Tibial nerve (tissue), 4 donors: ENCODE measurements around the gene NOL4L. TPM values are rescaled to one million over a fixed set of nuclear protein-coding genes. Genes with fewer than 3 reads are reported as not detected.
"Not testable (repeated sequence)": the region's sequence is repeated elsewhere in the genome, so short reads cannot be mapped to it uniquely, and the experiment has no call there.

Source experiments
- DNase-seq, 2 donors: peaks; one replicate each; pipeline ENCODE4 v3.0.0-alpha.2; 2019; ENCODE audit warnings: low spot score in 2 of 2
- H3K27ac ChIP-seq, 4 donors: fragments of 200-600 bp; sonication (generic) in 3 of 4; one replicate each; pipeline ENCODE4 v1.5.1; 2017 to 2019; ENCODE audit warnings: mild to moderate bottlenecking in 1 of 4
- H3K27me3 ChIP-seq, 2 donors: fragments of 200-600 bp; sonication (generic) in 1 of 2; one replicate each; pipeline versions ENCODE4 v1.5.1 to v1.6.0; 2017 to 2019
- H3K36me3 ChIP-seq, 3 donors: fragments of 200-600 bp; sonication (generic); one replicate each; pipeline ENCODE4 v1.5.1; 2018 to 2019
- H3K4me1 ChIP-seq, 4 donors: fragments of 200-600 bp; sonication (generic) in 3 of 4; one replicate each; pipeline ENCODE4 v1.5.1; 2017 to 2019
- H3K4me3 ChIP-seq, 4 donors: fragments of 200-600 bp; sonication (generic) in 3 of 4; one replicate each; pipeline ENCODE4 v1.5.1; 2017 to 2019; ENCODE audit warnings: mild to moderate bottlenecking in 1 of 4, moderate library complexity in 1 of 4
- H3K9me3 ChIP-seq, 4 donors: fragments of 200-600 bp; sonication (generic) in 3 of 4; one replicate each; pipeline ENCODE4 v1.5.1; 2017 to 2019
- CTCF ChIP-seq, 5 experiments: fragments of 200-600 bp in 3 of 5; fragments of 450-650 bp in 2 of 5; sonication (generic) in 3 of 5; IDR thresholded peaks; one replicate each; pipeline ENCODE4 v1.5.1; 2016 to 2019; ENCODE audit warnings: antibody characterized with exemption in 5 of 5, mild to moderate bottlenecking in 3 of 5, moderate library complexity in 2 of 5
- EP300 ChIP-seq, 2 donors: sonication (generic); formaldehyde crosslinking; IDR thresholded peaks; one replicate each; pipeline ENCODE4 v1.6.1; 2017; ENCODE audit warnings: antibody characterized with exemption in 2 of 2, mild to moderate bottlenecking in 1 of 2
- POLR2A ChIP-seq, 2 donors: fragments of 450-650 bp; IDR thresholded peaks; one replicate each; pipeline ENCODE4 v1.6.1; 2017; ENCODE audit warnings: antibody characterized with exemption in 2 of 2, mild to moderate bottlenecking in 2 of 2, moderate library complexity in 2 of 2
- WGBS, 2 donors: methylation state at CpG; one replicate each; pipeline ENCODE4 v1.1.5; 2018; 5-methylcytosine and 5-hydroxymethylcytosine counted together
- total RNA-seq, 4 donors: library from RNA; depleted of rRNA; stranded (reverse); fragments of >200 nt; gene quantifications; one replicate each; pipeline ENCODE4 v1.1.0, GENCODE V29; 2016

NOL4L gene
- total RNA-seq, 4 donors from 2014 or later: 11.5 to 22.3 (median 19.9) TPM

GRCh38 chr20:32580219-32580969 is 4.7 kb downstream of the NOL4L start:
- peaks cover 0 to 8% of the 10 kb centered on the region in 2 donors for H3K27me3 ChIP-seq
- TF ChIP-seq POLR2A (IDR thresholded peaks at IDR 0.05) (no peak), EP300 (IDR thresholded peaks at IDR 0.05) (no peak), CTCF (IDR thresholded peaks at IDR 0.05) (no peak)
- DNase-seq: no peak
- H3K36me3 ChIP-seq: no peaks in the 10 kb centered on the region
- WGBS, 2 donors: 82 to 84% methylated on average over 21 of the region's 21 CpGs
- H3K4me1 ChIP-seq: peaks cover 0 to 25% (median 2%) of the 10 kb centered on the region in 4 donors
- no peak overlapping the region for H3K27ac ChIP-seq
- H3K9me3 ChIP-seq: no peaks in the 10 kb centered on the region
- no peak overlapping the region for H3K4me3 ChIP-seq

DNA sequence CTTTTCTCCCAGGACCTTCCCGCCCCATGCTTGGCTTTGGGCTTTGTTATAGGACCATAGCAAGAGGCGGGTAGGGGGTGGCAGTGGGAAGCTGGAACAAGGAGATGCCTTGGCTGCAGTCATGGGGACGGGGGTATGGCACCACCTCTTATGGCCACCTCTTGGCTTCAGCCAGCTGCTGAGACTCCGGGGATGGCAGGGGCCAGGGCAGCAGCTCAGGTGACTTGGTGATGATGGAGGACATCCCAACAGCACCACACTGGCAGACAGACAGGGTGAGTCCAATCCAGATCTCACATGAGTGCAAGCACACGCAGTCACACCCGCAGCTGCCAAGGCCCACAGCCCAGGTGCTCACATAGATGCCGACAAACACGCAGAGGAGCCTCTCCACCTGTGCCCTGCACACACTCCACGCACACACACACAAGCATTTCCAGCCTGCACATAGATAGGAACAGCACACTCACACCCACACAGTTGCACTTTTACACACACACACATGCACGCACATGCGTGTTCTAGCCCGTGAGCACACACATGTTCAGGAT is 6.2 kb downstream of the NOL4L start:
- TF ChIP-seq POLR2A (IDR thresholded peaks at IDR 0.05): no peak
- TF ChIP-seq CTCF (IDR thresholded peaks at IDR 0.05): no peak
- no peak for TF ChIP-seq EP300 (IDR thresholded peaks at IDR 0.05)
- H3K4me1 ChIP-seq: peaks cover 0 to 18% (median 5%) of the 10 kb centered on the region in 4 donors
- H3K9me3 ChIP-seq: no peaks in the 10 kb centered on the region
- H3K4me3 ChIP-seq: no peak overlapping the region
- no peak for DNase-seq
- peaks cover 0 to 8% of the 10 kb centered on the region in 2 donors for H3K27me3 ChIP-seq
- WGBS, 2 donors: 84 to 89% methylated on average over 8 to 12 of the region's 12 CpGs
- H3K27ac ChIP-seq: no peak overlapping the region
- no peaks in the 10 kb centered on the region for H3K36me3 ChIP-seq

DNA sequence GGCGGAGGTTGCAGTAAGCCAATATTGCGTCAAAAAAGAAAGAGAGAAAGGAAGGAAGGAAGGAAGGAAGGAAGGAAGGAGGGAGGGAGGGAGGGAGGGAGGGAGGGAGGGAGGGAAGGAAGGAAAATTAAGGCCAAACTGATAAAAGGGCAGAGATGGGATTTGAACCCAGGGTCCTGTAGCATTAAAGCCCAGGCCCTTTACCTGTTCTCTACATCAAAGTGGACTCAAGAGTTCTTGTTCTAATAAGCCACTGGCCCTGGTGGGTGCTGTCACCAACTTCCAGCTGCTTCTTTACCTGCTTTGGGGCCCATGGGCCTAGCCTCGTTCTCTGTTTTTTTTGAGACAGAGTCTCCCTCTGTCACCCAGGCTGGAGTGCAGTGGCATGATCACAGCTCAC is 7.1 kb downstream of the NOL4L start:
- not testable (repeated sequence) for DNase-seq, H3K27ac ChIP-seq, H3K4me3 ChIP-seq, H3K27me3 ChIP-seq, H3K9me3 ChIP-seq, H3K36me3 ChIP-seq
- 63 to 79% methylated on average over 3 of the region's 3 CpGs for WGBS, 2 donors
- H3K4me1 ChIP-seq: peaks cover 0 to 11% (median 5%) of the 10 kb centered on the region in 4 donors

DNA sequence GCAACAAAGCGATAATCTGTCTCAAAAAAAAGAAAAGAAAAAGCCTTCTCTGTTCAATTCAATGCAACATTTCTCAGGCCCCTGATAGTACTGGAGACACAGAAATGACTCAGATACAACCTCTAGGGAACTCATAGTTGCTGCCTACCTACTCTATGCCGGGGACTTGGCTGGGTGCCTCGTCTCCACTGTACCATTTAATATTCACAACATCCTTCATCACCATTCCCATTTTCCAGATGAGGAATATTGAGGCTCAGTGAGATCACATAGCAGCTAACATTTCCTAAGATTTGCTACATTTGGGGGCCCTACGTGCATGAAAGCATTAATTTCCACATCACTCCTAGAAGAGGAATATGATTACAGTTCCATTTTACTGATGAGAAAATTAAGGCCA is 7.5 kb downstream of the NOL4L start:
- H3K36me3 ChIP-seq: no peaks in the 10 kb centered on the region
- no peak overlapping the region for H3K27ac ChIP-seq
- TF ChIP-seq EP300 (IDR thresholded peaks at IDR 0.05) (no peak), POLR2A (IDR thresholded peaks at IDR 0.05) (no peak), CTCF (IDR thresholded peaks at IDR 0.05) (no peak)
- WGBS, 2 donors: 71 to 72% methylated on average over 4 of the region's 4 CpGs
- no peak for DNase-seq
- no peak overlapping the region for H3K4me3 ChIP-seq
- peaks cover 0 to 6% of the 10 kb centered on the region in 2 donors for H3K27me3 ChIP-seq
- H3K4me1 ChIP-seq: peaks cover 0 to 7% (median 3%) of the 10 kb centered on the region in 4 donors
- no peaks in the 10 kb centered on the region for H3K9me3 ChIP-seq

DNA sequence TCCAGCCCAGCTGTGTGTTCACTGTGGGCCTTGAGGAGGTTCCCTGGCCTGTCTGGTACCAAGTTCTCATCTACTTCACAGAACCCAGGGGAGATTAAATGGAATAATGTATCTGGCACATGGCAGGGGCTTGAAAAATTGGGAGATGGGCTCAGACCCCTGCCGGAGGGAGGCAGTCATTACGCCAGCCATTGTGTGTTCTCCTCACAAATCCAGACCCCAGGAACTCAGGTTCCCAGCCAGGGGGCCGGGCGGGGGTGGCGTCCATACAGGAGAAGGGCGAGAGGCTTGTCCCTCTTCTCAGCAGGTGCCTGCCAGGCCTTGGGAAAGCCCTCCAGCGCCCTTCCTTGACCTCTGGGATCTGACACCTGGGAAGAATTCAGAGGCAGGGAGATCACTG is 8.1 kb downstream of the NOL4L start:
- H3K27me3 ChIP-seq: no peaks in the 10 kb centered on the region
- H3K4me3 ChIP-seq: no peak overlapping the region
- 71 to 91% methylated on average over 7 of the region's 7 CpGs for WGBS, 2 donors
- peaks cover 0 to 5% (median 2%) of the 10 kb centered on the region in 4 donors for H3K4me1 ChIP-seq
- no peaks in the 10 kb centered on the region for H3K36me3 ChIP-seq
- TF ChIP-seq EP300 (IDR thresholded peaks at IDR 0.05) (no peak), CTCF (IDR thresholded peaks at IDR 0.05) (no peak), POLR2A (IDR thresholded peaks at IDR 0.05) (no peak)
- no peak overlapping the region for H3K27ac ChIP-seq
- no peaks in the 10 kb centered on the region for H3K9me3 ChIP-seq
- no peak for DNase-seq
